HCT116 (cell line): Measurements from ENCODE around the gene MTFP1. TPM values are rescaled to one million over a fixed set of nuclear protein-coding genes. Genes with fewer than 3 reads are reported as not detected.

Experiments
- ATAC-seq: fragments of 200-7000 bp; cut with Tn5 transposase; 2 replicates; pipeline ENCODE4 v1.9.1; 2020; ENCODE audit warnings: mild to moderate bottlenecking, moderate library complexity
- BruUV-seq: library from RNA; stranded (reverse); fragments of 400-500 nt; replicated peaks from 2 replicates; lab custom pipeline; 2021; lab: Mats Ljungman, UMichigan
- CTCF ChIA-PET: fragments of 300-600 bp; sonication (Branson Sonifier 250); formaldehyde crosslinking; loops from one replicate; lab custom pipeline; 2021; ENCODE audit warnings: antibody characterized with exemption; lab: Charles Lee
- POLR2A ChIA-PET: fragments of 300-600, 350-600 bp; sonication (Branson Sonifier 250); formaldehyde crosslinking; loops from one replicate; lab custom pipeline; 2021; ENCODE audit warnings: antibody characterized with exemption; lab: Charles Lee
- RAD21 ChIA-PET, 2 experiments: fragments of 300-600 bp; sonication (Branson Sonifier 250); formaldehyde crosslinking; loops; one replicate each; lab custom pipeline; 2023; ENCODE audit warnings: low total read pairs in 2 of 2; ENCODE audit not compliant: uncharacterized antibody in 2 of 2, unreplicated experiment in 2 of 2, low non-redundant PET in 1 of 2; lab: Charles Lee
- DNase-seq: peaks from one replicate; pipeline ENCODE4 v3.0.0-alpha.2; 2010; ENCODE audit warnings: low read depth, low spot score
- H2AFZ ChIP-seq: fragments of 200-600 bp; shearing (Covaris generic), sonication (generic); 2 replicates; pipeline ENCODE4 v1.6.1; 2017; ENCODE audit warnings: low read depth, mixed run types, mixed read lengths, antibody characterized with exemption, low read length; ENCODE audit not compliant: poor library complexity, severe bottlenecking
- H3K27ac ChIP-seq: 2 replicates; pipeline ENCODE4 v1.5.1; 2012; ENCODE audit warnings: low read depth, low read length
- H3K27me3 ChIP-seq: fragments of 200-600 bp; sonication (generic); 2 replicates; pipeline ENCODE4 v1.6.1; 2016; ENCODE audit warnings: mixed run types, low read length, mixed read lengths; ENCODE audit not compliant: insufficient read depth
- H3K36me3 ChIP-seq, 2 experiments: fragments of 200-500 bp in 1 of 2; fragments of 200-600 bp in 1 of 2; sonication (Bioruptor generic) in 1 of 2; sonication (generic) in 1 of 2; 2 replicates each; pipeline versions ENCODE4 v1.5.1 to v1.6.1; 2014 to 2016; ENCODE audit warnings: low read length in 2 of 2, inconsistent platforms in 1 of 2, mixed read lengths in 1 of 2, mixed run types in 1 of 2; ENCODE audit not compliant: insufficient read depth in 2 of 2, control insufficient read depth in 1 of 2
- H3K4me1 ChIP-seq, 2 experiments: fragments of 200-600 bp in 1 of 2; sonication (generic) in 1 of 2; 2 replicates each; pipeline versions ENCODE4 v1.5.1 to v1.6.1; 2012 to 2017; ENCODE audit warnings: low read length in 2 of 2, inconsistent platforms in 1 of 2, mild to moderate bottlenecking in 1 of 2, mixed read lengths in 1 of 2, mixed run types in 1 of 2, moderate library complexity in 1 of 2; ENCODE audit not compliant: insufficient read depth in 2 of 2, control insufficient read depth in 1 of 2
- H3K4me2 ChIP-seq: fragments of 200-600 bp; sonication (generic); 2 replicates; pipeline ENCODE4 v1.6.1; 2017; ENCODE audit warnings: mixed run types, low read length, mixed read lengths
- H3K4me3 ChIP-seq, 2 experiments: fragments of 200-600 bp in 1 of 2; sonication (generic) in 1 of 2; replicated peaks in 1 of 2; 2 replicates each; pipeline ENCODE4 v1.5.1; 2011 to 2016; ENCODE audit warnings: low read length in 2 of 2, control low read depth in 1 of 2, low read depth in 1 of 2, mild to moderate bottlenecking in 1 of 2, mixed read lengths in 1 of 2, mixed run types in 1 of 2
- H3K79me2 ChIP-seq: fragments of 200-600 bp; sonication (generic); 2 replicates; pipeline ENCODE4 v1.6.1; 2017; ENCODE audit warnings: mild to moderate bottlenecking, mixed run types, low read length, moderate library complexity, mixed read lengths; ENCODE audit not compliant: insufficient read depth
- H3K9ac ChIP-seq: fragments of 200-600 bp; sonication (generic); 2 replicates; pipeline ENCODE4 v1.6.1; 2016; ENCODE audit warnings: low read length, mixed read lengths
- H3K9me2 ChIP-seq: fragments of 200-600 bp; sonication (generic), shearing (Covaris generic); 2 replicates; pipeline ENCODE4 v1.6.1; 2017; ENCODE audit warnings: mixed run types, mild to moderate bottlenecking, moderate library complexity; ENCODE audit not compliant: insufficient read depth
- H3K9me3 ChIP-seq, 2 experiments: fragments of 200-500 bp in 1 of 2; fragments of 200-600 bp in 1 of 2; sonication (Bioruptor generic) in 1 of 2; sonication (generic) in 1 of 2; 2 replicates each; pipeline ENCODE4 v1.6.1; 2014 to 2017; ENCODE audit warnings: low read length in 2 of 2, mixed read lengths in 2 of 2, inconsistent platforms in 1 of 2, low read depth in 1 of 2, mild to moderate bottlenecking in 1 of 2, mixed run types in 1 of 2, moderate library complexity in 1 of 2; ENCODE audit not compliant: control insufficient read depth in 1 of 2, insufficient read depth in 1 of 2
- H4K20me1 ChIP-seq: fragments of 200-600 bp; sonication (generic), shearing (Covaris generic); 2 replicates; pipeline ENCODE4 v1.6.1; 2017; ENCODE audit warnings: mixed run types, mild to moderate bottlenecking, moderate library complexity; ENCODE audit not compliant: insufficient read depth
- POLR2AphosphoS5 ChIP-seq: IDR thresholded peaks from 2 replicates; pipeline ENCODE4 v1.6.1; 2011; ENCODE audit warnings: mild to moderate bottlenecking, low read depth, low read length, moderate library complexity
- SRF ChIP-seq: IDR thresholded peaks from 2 replicates; pipeline ENCODE4 v1.6.1; 2012; ENCODE audit warnings: low read depth
- TCF7L2 ChIP-seq: IDR thresholded peaks from 2 replicates; pipeline ENCODE4 v1.7.0; 2011; ENCODE audit warnings: borderline replicate concordance, inconsistent platforms; ENCODE audit not compliant: insufficient read depth, insufficient read length; ENCODE audit errors: extremely low read depth
- YY1 ChIP-seq: IDR thresholded peaks from 2 replicates; pipeline ENCODE4 v1.6.1; 2011; ENCODE audit warnings: low read length, low read depth, moderate library complexity, mild to moderate bottlenecking; ENCODE audit not compliant: insufficient replicate concordance; ENCODE audit errors: extremely low read depth
- ZFX ChIP-seq: fragments of 450-650 bp; IDR thresholded peaks from 2 replicates; pipeline ENCODE4 v1.6.1; 2017
- intact Hi-C: fragments of 100-400 bp; cut with micrococcal nuclease; formaldehyde crosslinking; loops from 2 replicates; pipeline ENCODE4 v1.10.0; 2022
- total RNA-seq: library from RNA; stranded (reverse); gene quantifications from one replicate; pipeline ENCODE4 v1.2.1, GENCODE V29; 2021; ENCODE audit not compliant: unreplicated experiment

MTFP1 gene
- total RNA-seq, 1 experiment from 2014 or later = 36.1 TPM

DNA sequence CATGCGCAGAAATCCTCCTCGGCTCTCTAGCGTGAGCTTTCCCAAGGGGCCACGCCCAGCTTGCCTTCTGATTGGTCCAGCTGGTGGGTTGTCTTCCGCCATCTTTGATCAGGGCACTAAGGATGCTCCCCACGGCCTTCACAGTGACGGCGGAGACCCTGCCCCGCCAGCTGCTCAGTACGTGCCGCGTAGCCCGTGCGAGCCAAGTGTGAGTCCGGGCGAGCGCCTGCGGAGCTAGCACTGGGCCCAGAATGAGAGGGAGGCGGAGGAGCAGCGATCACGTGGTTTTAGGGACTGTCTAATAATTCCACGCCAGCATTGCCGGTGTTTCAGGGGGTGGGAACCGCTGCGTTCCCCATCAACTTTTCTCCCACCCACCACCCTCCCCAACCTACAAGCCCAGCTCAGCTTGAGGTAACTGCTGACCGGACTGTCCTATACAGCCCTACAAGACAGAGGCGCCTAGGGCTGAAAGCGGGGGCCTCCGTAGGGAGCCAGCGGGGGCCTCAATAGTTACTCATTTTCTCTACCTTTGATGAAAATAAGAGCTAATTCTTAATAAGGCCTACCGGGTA, 1.5 kb upstream of the MTFP1 start:
- ChIA-PET POLR2A (interaction anchor here (0.6 to 4.6 kb wide), 17 partner anchors 11 to 225 kb away, joined by 3 to 40 read pairs (median 6); partner anchors contain the start of genes RNF215, SEC14L2 and TBC1D10A), RAD21 (interaction anchor here (0.8 to 1.8 kb wide), 5 partner anchors 27 to 136 kb away, joined by 3 to 6 read pairs (median 4); partner anchors contain the start of genes RNF215 (in 1 of the 2) and SEC14L2 (in 1 of the 2)), CTCF (interaction anchor here (0.6 to 2.7 kb wide), 11 partner anchors 8 to 147 kb away, joined by 3 to 12 read pairs (median 4); partner anchors contain the start of gene RNF215)
- H3K79me2 ChIP-seq = peaks cover 22% of the 10 kb centered on the region; the same call in 1 of the 2 replicates
- peak overlapping the region; percentile 93 for H3K4me2 ChIP-seq
- intact Hi-C loops = loop anchor here (10.0 kb wide), 1 partner anchor 661 kb away; the partner anchor contains the start of gene SMTN
- no peaks in the 10 kb centered on the region for H3K27me3 ChIP-seq
- H3K4me1 ChIP-seq = peaks cover 44 to 76% of the 10 kb centered on the region in 2 experiments
- H3K9ac ChIP-seq = peak overlapping the region; percentile 96
- peak overlapping the region; percentile 82 for H3K4me3 ChIP-seq
- H3K9me2 ChIP-seq = no peaks in the 10 kb centered on the region
- H3K9me3 ChIP-seq = no peaks in the 10 kb centered on the region
- peak; percentile 96 for TF ChIP-seq POLR2AphosphoS5
- peak; percentile 86 for TF ChIP-seq TCF7L2
- TF ChIP-seq ZFX = peak; percentile 7; the same call in 1 of the 2 replicates
- no peak for TF ChIP-seq SRF
- peak; percentile 98 for TF ChIP-seq YY1
- H4K20me1 ChIP-seq = no peaks in the 10 kb centered on the region
- H3K27ac ChIP-seq = peak overlapping the region; percentile 98
- no peak overlapping the region for H2AFZ ChIP-seq
- BruUV-seq = no TSS peak
- H3K36me3 ChIP-seq = peaks cover 4 to 15% of the 10 kb centered on the region in 2 experiments; a peak in 2 of 4 replicates
- DNase-seq (peak; percentile 99), ATAC-seq (peak; percentile 75)
